NCI-H510A (cell line): Measurements from ENCODE around the gene CPZ.
"Not testable (repeated sequence)": the region's sequence is repeated elsewhere in the genome, so short reads cannot be mapped to it uniquely, and the experiment has no call there.

ENCODE experiments used
- DNase-seq: peaks from one replicate; lab custom pipeline; 2025; lab: John Stamatoyannopoulos, UW

The CPZ gene

DNA sequence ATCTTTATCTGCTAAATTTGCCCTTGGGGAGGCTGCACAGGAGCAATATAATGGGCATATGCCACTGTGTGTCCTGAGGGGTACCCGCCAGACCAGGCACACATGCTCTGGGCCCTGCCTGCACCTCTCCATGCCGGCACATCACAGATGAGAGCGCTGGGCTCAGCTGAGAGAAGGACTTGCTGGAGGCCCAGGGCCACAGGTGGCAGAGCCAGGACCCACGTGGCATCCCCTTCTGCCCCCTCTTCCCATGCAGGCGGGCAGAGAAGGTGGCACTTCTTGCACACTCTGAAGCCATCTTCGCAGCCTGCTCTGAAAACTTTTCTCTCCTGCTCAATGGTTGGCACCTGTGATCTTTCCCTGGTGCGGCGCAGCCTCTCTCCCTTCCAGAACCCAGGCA lies 20.1 kb downstream of the CPZ start:
- DNase-seq = no peak

- DNase-seq = no peak
Observed at GRCh38 chr4:8613421-8614364, 21.1 kb downstream of the CPZ start.

GRCh38 chr4:8614365-8615193 lies 22.0 kb downstream of the CPZ start:
- DNase-seq = no peak

DNA sequence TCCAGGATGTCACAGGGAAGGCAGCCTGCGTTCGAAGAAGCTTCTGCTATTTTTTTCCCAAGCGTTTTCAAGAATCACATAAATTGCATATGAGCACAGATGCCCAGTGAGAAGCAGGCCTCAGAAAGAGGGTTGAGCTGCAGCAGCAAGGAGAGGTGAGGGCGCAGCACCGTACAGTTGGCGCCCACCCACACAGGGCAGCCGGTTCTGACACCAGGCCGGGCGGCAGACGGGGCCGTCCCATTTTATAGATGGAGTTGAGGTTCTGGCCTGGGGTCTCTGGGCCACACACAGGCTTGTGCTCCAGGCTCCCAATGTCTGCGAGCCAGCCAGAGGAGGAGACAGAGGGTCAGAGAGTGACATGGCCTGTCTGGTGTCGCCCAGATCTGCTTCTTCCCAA lies 22.8 kb downstream of the CPZ start:
- no peak for DNase-seq

- no peak for DNase-seq
Observed at GRCh38 chr4:8615921-8616787, 23.6 kb downstream of the CPZ start.

GRCh38 chr4:8616831-8617230 lies 24.3 kb downstream of the CPZ start:
- no peak for DNase-seq

DNA sequence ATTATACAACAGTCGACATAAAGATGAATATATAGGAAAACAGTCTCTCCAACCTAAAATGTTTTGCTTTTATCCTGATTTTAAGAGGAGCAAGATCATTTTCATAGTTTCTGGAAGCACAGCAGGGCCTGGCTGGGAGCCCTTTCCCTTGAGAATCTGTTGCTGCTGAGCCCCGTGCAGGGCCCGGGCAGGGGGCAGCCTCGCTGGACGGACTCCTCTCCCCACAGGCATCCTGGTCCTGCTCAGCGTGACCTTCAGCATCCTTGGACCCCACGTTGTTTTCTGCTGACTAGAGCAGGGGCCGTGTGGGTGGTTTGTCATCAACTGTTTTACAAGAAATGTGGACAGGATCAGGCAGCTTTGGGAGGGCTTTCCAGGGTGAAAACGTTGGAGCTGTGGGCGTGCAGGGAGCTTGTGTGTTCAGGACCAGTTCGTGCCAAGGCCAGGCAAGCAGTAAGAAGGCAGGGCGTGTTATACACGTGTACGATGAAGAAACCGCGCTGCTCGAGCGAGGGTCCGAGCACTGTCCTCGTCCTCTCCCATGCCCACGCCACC lies 25.0 kb downstream of the CPZ start:
- no peak for DNase-seq

- DNase-seq = no peak
Observed at GRCh38 chr4:8618421-8618820, 25.9 kb downstream of the CPZ start.

DNA sequence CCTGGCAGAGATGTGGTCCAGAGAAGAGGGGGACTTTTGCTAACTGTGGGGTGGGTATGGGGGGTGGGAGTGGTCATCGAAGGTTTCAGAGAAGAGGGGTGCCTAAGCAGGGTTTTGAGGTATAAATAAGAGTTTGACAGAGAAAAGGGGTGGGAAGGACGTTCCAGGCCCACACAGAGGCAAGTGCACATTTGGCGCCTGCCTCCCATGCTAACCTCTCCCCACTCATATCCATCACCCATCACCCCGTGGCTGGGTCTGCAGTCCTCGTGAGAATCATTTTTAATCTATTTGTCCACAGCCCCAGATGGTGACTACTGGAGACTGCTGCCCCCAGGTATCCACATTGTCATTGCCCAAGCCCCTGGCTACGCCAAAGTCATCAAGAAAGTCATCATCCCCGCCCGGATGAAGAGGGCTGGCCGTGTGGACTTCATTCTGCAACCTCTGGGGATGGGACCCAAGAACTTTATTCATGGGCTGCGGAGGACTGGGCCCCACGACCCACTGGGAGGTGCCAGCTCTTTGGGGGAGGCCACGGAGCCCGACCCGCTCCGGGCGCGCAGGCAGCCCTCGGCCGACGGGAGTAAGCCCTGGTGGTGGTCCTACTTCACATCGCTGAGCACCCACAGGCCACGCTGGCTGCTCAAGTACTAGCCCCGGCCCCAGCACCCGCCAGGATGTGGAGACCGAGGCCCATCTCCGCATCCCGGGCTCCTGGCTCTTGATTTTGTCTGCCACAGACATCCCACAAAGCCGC lies 26.6 kb downstream of the CPZ start:
- no peak for DNase-seq

DNA sequence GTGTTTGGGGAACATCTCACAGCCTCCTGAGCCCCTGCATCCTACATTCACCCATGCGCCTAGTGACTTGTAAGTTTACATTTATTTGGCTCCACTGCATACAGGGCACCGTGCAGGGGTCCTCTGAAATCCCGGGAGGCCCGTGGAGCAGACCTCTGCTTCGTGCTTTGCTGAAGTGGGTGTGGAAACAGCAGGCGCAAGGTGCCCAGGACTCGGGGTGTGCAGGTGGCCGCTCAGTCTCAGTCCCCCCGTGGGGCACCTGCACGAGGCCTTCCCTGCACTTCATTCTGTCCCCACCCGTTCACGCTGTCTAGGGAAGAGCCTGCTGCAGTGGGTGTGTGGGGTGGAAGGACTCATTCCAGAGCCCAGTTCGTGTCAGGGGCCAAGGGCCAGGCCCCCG lies 28.6 kb downstream of the CPZ start:
- not testable (repeated sequence) for DNase-seq

DNA sequence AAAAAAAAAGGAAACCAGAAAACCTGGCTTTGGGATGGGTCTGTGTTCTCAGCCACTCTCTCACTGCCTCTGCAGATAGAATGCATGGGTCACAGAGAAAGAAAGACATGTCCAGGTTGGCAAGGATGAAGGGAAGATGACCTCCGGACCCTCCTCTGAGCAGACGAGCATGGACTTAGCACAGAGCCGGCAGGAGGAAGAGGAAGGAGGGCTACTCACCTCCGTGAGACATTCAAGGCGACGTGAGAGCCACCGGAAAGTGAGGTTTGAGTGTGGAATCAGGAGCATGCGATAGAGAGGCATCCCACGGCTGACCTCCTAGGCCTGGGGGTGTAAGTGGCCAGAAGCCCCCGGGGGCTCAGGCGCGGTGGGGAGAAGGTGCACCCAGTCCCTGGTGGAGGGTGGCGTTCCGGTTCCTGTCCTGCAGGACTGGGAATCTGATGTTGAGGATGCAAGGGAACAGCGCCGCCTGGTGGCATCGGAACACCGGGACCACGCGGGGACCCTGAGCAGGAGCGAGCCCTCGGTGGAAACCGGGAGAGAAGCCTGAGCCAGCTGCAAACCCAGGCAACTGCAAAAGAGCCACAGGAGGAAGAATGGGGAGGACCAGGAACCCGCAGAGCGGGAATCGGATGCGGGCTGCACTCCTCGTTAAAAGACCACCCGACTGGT lies 32.2 kb downstream of the CPZ start:
- not testable (repeated sequence) for DNase-seq

DNA sequence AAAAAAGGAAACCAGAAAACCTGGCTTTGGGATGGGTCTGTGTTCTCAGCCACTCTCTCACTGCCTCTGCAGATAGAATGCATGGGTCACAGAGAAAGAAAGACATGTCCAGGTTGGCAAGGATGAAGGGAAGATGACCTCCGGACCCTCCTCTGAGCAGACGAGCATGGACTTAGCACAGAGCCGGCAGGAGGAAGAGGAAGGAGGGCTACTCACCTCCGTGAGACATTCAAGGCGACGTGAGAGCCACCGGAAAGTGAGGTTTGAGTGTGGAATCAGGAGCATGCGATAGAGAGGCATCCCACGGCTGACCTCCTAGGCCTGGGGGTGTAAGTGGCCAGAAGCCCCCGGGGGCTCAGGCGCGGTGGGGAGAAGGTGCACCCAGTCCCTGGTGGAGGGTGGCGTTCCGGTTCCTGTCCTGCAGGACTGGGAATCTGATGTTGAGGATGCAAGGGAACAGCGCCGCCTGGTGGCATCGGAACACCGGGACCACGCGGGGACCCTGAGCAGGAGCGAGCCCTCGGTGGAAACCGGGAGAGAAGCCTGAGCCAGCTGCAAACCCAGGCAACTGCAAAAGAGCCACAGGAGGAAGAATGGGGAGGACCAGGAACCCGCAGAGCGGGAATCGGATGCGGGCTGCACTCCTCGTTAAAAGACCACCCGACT lies 37.8 kb downstream of the CPZ start:
- DNase-seq = not testable (repeated sequence)

DNA sequence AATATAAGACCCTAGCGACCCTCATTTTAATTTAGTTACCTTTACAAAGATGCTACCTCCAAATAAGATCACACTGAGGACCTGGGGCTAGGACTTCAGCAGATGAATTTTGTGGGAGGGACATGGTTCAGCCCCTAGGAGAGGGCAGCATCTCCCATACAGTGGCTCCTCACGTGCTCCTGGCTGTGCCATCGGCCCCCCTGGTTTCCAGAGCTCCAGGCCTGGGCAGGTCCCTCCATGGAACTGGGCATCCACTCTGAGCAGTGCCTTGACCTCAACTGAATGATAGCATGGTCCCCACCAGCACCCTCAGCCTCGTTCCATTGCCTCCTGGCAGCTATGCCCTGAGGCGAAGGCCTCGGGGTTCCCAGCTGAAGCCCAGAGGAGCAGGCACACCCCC lies 39.3 kb downstream of the CPZ start:
- DNase-seq = not testable (repeated sequence)

- DNase-seq = not testable (repeated sequence)
Observed at GRCh38 chr4:8634773-8635172, 42.2 kb downstream of the CPZ start.

DNA sequence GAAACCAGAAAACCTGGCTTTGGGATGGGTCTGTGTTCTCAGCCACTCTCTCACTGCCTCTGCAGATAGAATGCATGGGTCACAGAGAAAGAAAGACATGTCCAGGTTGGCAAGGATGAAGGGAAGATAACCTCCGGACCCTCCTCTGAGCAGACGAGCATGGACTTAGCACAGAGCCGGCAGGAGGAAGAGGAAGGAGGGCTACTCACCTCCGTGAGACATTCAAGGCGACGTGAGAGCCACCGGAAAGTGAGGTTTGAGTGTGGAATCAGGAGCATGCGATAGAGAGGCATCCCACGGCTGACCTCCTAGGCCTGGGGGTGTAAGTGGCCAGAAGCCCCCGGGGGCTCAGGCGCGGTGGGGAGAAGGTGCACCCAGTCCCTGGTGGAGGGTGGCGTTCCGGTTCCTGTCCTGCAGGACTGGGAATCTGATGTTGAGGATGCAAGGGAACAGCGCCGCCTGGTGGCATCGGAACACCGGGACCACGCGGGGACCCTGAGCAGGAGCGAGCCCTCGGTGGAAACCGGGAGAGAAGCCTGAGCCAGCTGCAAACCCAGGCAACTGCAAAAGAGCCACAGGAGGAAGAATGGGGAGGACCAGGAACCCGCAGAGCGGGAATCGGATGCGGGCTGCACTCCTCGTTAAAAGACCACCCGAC lies 43.5 kb downstream of the CPZ start:
- not testable (repeated sequence) for DNase-seq

GRCh38 chr4:8637456-8637984 lies 45.0 kb downstream of the CPZ start:
- DNase-seq = no peak

DNA sequence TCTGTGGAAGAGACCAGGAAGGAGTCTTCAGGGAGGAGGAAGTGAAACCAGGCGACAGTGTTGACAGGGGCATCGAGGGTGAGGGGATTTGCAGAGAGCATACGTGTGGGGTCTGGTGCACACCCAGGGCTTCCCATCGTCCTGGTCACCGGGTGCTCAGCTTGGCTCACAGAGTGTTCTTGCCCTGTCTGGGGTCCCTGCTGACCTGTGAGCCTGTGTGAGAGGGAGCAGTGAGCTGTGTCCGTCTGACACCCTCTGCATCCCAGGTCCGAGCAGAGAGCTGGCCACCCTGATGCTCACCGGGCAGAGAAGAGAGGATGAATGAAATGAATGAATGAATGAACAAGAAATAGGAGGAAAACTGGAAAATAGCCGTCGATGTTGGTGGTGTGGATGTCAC lies 46.5 kb downstream of the CPZ start:
- no peak for DNase-seq

DNA sequence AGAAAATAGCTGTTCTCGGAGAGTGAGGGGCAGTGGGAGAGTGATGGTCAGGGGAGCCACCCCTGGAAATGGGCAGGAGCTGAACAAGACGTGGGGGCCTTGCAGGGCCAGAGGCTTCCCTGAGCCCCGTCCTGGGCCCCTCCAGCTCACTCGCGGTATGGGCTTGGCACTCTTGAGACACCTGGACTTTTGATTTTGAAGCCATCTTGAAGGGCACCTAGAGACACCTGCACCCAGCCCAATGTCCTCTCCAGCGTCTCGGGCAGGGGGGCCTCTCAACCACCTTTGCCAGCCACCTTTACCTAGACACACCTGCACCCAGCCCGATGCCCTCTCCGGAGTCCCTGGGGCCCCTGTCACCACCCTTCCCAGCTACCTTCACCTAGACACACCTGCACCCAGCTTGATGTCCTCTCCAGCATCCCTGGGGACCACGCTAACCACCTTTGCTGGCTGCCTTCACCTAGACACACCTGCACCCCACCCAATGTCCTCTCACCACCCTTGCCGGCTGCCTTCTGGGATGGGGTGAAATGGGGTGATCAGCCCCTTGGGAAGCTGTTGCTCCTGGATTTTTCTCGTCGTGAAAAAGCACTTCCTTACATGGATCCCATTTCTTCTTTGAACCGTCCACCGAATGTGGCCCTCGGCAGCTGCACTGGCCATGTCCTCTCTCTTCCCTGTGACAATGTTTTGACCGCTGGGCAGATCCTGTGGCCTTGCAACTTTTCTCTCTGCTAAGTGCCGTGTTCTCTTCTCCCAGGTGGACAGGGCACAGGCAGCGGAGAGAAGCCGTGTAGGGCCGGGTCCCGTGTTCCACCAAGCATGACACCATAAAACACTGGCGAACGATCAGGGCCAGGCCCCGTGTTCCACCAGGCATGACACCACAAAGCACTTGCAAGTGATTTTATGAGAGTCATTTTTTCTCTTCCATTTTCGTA lies 47.5 kb downstream of the CPZ start:
- DNase-seq = no peak
